Activated CD8-positive, alpha-beta T cell treated with anti-CD3 and anti-CD28 coated beads, Interleukin-2, amount 10 ng/mL, durations not matched to agents 7 days and 5 days (primary cell): ENCODE measurements around the gene ALDH1L1. TPM values are rescaled to one million over a fixed set of nuclear protein-coding genes. Genes with fewer than 3 reads are reported as not detected.

Experiments used
- ATAC-seq: fragments of 150-1000 bp; cut with Tn5 transposase; one replicate; pipeline ENCODE4 v1.10.0; 2021; ENCODE audit warnings: moderate library complexity
- CTCF ChIA-PET: fragments of 350-600 bp; sonication (Branson Sonifier 250); formaldehyde crosslinking; loops from one replicate; lab custom pipeline; 2021; ENCODE audit warnings: antibody characterized with exemption; lab: Charles Lee
- POLR2A ChIA-PET: fragments of 350-600 bp; sonication (Branson Sonifier 250); formaldehyde crosslinking; loops from one replicate; lab custom pipeline; 2021; ENCODE audit warnings: antibody characterized with exemption; lab: Charles Lee
- DNase-seq: peaks from one replicate; pipeline ENCODE4 v3.0.0-alpha.2; 2020
- H3K27ac Mint-ChIP-seq: one replicate; pipeline ENCODE4 v1.8.0; 2021; ENCODE audit warnings: mild to moderate bottlenecking, mixed read lengths
- H3K27me3 Mint-ChIP-seq: one replicate; pipeline ENCODE4 v1.8.0; 2021; ENCODE audit warnings: low read depth, mixed read lengths
- H3K36me3 Mint-ChIP-seq: one replicate; pipeline ENCODE4 v1.8.0; 2021; ENCODE audit warnings: low read depth, mixed read lengths
- H3K4me1 Mint-ChIP-seq: one replicate; pipeline ENCODE4 v1.8.0; 2021; ENCODE audit warnings: low read depth, mixed read lengths
- H3K4me3 Mint-ChIP-seq: one replicate; pipeline ENCODE4 v1.8.0; 2021; ENCODE audit warnings: mild to moderate bottlenecking, mixed read lengths
- H3K9me3 Mint-ChIP-seq: one replicate; pipeline ENCODE4 v1.8.0; 2022; ENCODE audit warnings: mixed read lengths; ENCODE audit not compliant: insufficient read depth
- total RNA-seq, 2 experiments: library from RNA; stranded (reverse); gene quantifications; one replicate each; pipeline ENCODE4 v1.2.3, GENCODE V29; 2021

The ALDH1L1 gene
- total RNA-seq, 2 experiments from 2014 or later: not detected

DNA sequence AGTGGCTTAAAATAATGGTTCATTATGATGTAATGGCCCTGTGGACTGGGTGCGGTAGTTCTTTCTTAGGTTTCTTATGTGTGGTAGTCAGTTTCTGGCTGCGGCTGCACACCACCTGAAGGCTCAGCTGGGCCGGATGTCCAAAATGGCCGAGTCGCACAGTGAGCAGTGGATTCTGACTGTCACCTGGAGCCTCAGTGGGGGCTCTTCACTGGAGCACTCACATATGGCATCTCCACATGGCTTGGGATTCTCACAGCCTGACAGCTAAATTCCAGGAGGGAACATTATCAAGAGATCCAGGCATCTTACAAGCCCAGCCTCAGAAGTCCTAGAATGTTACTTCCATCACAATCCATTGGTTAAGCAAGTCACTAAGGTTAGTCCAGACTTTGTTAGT is 26.8 kb upstream of the ALDH1L1 start:
- ChIA-PET CTCF (interaction anchor here (1.5 kb wide), 1 partner anchor 8 kb away, joined by 4 read pairs; no protein-coding TSS in a partner anchor), POLR2A (no interaction called here)
- no peaks in the 10 kb centered on the region for H3K4me1 Mint-ChIP-seq
- no peak for DNase-seq
- ATAC-seq: no peak
- no peak overlapping the region for H3K27ac Mint-ChIP-seq
- no peaks in the 10 kb centered on the region for H3K36me3 Mint-ChIP-seq
- no peak overlapping the region for H3K4me3 Mint-ChIP-seq
- no peaks in the 10 kb centered on the region for H3K9me3 Mint-ChIP-seq
- H3K27me3 Mint-ChIP-seq: peaks cover 17% of the 10 kb centered on the region

DNA sequence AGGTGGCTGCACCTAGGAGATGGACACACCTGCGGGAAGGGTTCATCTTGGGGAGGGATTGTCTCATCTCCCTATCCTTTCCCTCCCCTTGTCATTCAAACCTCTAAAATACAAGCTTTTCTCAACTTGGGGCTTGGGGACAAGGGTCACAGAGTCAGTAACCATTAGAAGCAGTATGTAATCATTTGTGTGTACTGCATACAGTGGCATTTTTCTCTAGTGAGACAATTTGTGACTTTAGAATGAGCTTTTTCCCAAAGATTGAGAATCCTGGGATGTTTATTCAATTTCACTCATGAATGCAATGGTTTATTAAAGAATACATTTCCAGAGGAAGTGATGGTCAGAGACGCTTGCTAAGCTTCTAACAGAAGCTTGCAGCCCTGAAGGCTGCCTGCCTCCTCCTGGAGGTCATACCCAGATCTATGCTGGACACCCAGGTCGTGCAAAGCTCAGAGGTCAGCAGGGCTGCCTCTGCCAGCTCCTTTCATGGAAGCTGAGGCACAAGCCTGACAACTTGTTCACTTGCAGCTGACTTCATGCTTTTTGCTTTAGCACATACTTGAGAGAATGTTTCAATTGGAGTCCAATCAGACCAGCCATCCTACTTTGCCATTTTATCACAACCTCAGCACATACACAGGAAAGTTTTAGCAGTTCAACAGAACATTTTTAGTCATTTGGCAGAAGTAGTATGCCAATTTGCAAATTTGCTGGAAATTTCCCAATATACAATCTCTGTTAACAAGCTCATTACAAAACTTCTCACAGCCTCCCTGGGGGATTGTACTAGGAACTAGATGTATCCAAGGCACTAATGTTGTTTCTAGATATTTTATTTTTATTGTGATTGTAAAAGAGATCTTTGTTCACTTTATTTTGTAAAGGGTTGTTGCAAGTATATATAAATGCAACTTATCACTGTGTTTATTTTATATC is 25.6 kb upstream of the ALDH1L1 start:
- ATAC-seq (no peak), DNase-seq (no peak)
- H3K9me3 Mint-ChIP-seq: no peaks in the 10 kb centered on the region
- H3K4me3 Mint-ChIP-seq: no peak overlapping the region
- ChIA-PET CTCF (interaction anchor here (1.5 kb wide), 1 partner anchor 7 kb away, joined by 4 read pairs; no protein-coding TSS in a partner anchor), POLR2A (no interaction called here)
- no peaks in the 10 kb centered on the region for H3K4me1 Mint-ChIP-seq
- H3K27me3 Mint-ChIP-seq: peaks cover 8% of the 10 kb centered on the region
- H3K27ac Mint-ChIP-seq: no peak overlapping the region
- no peaks in the 10 kb centered on the region for H3K36me3 Mint-ChIP-seq

DNA sequence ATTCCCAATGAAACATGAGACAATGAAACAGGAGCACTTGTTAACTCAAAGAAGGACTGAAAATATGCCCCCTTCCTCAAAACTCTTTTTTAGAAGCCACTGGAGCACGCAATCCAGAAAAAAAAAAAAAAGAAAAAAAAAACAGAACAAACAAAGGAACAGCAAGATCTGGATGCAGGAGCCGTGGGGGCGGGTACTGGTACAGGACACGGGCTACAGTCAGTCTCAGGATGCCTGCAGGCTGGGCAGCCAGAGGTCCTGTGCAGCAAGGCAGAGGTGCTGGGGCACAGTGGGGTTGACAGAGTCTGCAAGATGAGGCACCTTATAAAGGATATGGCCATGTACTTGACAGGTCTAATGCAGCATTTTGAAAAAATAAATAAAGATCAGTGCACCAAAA is 22.3 kb upstream of the ALDH1L1 start:
- Mint-ChIP-seq H3K27ac (no peak overlapping the region), H3K36me3 (no peaks in the 10 kb centered on the region), H3K4me1 (no peaks in the 10 kb centered on the region), H3K9me3 (no peaks in the 10 kb centered on the region), H3K4me3 (no peak overlapping the region), H3K27me3 (peaks cover 10% of the 10 kb centered on the region)
- DNase-seq (no peak), ATAC-seq (no peak)
- ChIA-PET CTCF (no interaction called here), POLR2A (no interaction called here)

DNA sequence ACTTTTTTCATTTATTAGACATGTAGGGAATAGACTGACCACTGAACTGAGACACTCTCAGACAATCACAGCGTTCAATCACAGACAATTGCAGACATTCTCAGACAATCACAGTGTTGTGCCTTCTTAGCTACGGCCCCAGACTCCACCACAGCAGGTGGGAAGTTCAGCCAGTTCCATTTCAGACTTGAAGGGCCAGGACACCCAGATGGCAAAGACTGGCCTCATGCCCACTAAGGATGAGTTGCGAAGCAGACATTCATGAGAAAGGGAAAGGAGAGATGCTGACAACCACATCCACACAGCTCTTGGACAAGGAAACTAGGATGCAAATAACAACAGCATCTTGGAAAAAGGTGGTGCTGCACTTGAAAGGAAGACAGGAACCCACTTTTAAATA is 21.9 kb upstream of the ALDH1L1 start:
- no peaks in the 10 kb centered on the region for H3K9me3 Mint-ChIP-seq
- DNase-seq: no peak
- peaks cover 10% of the 10 kb centered on the region for H3K27me3 Mint-ChIP-seq
- CTCF ChIA-PET: no interaction called here
- no peaks in the 10 kb centered on the region for H3K36me3 Mint-ChIP-seq
- no peak overlapping the region for H3K4me3 Mint-ChIP-seq
- H3K27ac Mint-ChIP-seq: no peak overlapping the region
- POLR2A ChIA-PET: no interaction called here
- no peaks in the 10 kb centered on the region for H3K4me1 Mint-ChIP-seq
- ATAC-seq: no peak

DNA sequence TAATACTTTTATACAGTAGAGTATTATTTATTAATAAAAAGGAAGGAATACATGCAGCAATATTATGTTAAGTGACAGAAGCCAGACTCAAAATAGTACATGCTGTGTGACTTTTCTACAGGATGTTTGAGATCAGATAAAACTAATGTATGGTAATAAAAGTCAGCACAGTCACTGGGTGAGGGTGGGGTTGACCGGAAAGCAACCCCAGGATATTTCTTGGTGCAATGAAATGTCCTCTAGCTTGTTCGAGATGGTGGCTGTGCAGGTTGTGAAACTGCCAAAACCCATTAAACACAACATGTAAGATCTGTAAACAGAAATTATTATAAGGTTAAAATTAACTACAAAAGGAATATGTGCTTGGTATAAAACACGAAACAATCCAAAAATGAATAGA is 20.8 kb upstream of the ALDH1L1 start:
- no peak overlapping the region for H3K4me3 Mint-ChIP-seq
- ATAC-seq (no peak), DNase-seq (no peak)
- CTCF ChIA-PET: no interaction called here
- peaks cover 2% of the 10 kb centered on the region for H3K4me1 Mint-ChIP-seq
- H3K27ac Mint-ChIP-seq: no peak overlapping the region
- H3K27me3 Mint-ChIP-seq: peaks cover 10% of the 10 kb centered on the region
- H3K9me3 Mint-ChIP-seq: peaks cover 5% of the 10 kb centered on the region
- no peaks in the 10 kb centered on the region for H3K36me3 Mint-ChIP-seq
- POLR2A ChIA-PET: no interaction called here

DNA sequence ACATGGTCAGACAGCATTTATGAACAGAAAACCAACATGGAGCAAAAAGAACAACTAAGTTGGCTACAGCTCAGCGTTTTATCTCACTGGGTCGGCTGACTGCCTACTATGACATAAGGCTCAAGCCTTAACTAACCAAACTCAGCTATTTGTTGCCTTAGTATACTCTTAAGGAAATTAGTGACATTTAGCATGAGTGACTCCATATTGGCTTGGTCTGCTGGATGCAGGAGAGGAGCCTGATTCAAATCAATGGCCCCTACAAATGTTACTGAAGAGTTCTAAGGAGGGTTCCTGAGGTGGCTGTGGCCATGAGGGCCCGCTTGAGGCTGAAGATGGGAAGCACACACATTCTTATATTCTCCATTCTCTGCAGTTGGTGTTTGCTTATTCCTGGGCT is 20.1 kb upstream of the ALDH1L1 start:
- no peak overlapping the region for H3K4me3 Mint-ChIP-seq
- H3K27ac Mint-ChIP-seq: no peak overlapping the region
- ChIA-PET CTCF (no interaction called here), POLR2A (no interaction called here)
- DNase-seq (no peak), ATAC-seq (no peak)
- peaks cover 10% of the 10 kb centered on the region for H3K27me3 Mint-ChIP-seq
- H3K4me1 Mint-ChIP-seq: peaks cover 2% of the 10 kb centered on the region
- peaks cover 5% of the 10 kb centered on the region for H3K9me3 Mint-ChIP-seq
- no peaks in the 10 kb centered on the region for H3K36me3 Mint-ChIP-seq

DNA sequence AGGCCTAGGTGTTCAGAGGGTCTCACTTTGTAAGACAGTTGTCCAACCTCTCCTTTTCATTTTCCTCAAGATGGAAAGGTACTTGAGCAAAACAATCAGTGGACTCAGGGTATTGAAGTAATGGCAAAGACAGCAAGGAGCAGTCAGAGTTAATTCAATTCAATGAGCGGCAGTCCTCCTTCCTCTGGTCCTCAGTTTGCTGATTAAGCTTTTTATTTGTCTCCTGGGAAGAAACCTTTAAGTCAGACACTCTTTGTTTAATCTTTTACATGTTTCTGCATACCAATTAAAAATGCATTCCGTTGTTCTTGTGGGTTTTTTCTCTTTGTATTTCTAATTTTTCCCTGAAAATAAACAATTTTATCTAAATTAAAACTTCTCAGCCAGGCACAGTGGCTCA is 18.9 kb upstream of the ALDH1L1 start:
- ATAC-seq (no peak), DNase-seq (no peak)
- H3K4me1 Mint-ChIP-seq: peaks cover 2% of the 10 kb centered on the region
- H3K4me3 Mint-ChIP-seq: no peak overlapping the region
- no peaks in the 10 kb centered on the region for H3K36me3 Mint-ChIP-seq
- peaks cover 14% of the 10 kb centered on the region for H3K9me3 Mint-ChIP-seq
- POLR2A ChIA-PET: no interaction called here
- peaks cover 10% of the 10 kb centered on the region for H3K27me3 Mint-ChIP-seq
- no peak overlapping the region for H3K27ac Mint-ChIP-seq
- CTCF ChIA-PET: interaction anchor here (0.6 to 2.2 kb wide), 6 partner anchors 8 to 336 kb away, joined by 3 to 7 read pairs (median 3); no protein-coding TSS in a partner anchor

DNA sequence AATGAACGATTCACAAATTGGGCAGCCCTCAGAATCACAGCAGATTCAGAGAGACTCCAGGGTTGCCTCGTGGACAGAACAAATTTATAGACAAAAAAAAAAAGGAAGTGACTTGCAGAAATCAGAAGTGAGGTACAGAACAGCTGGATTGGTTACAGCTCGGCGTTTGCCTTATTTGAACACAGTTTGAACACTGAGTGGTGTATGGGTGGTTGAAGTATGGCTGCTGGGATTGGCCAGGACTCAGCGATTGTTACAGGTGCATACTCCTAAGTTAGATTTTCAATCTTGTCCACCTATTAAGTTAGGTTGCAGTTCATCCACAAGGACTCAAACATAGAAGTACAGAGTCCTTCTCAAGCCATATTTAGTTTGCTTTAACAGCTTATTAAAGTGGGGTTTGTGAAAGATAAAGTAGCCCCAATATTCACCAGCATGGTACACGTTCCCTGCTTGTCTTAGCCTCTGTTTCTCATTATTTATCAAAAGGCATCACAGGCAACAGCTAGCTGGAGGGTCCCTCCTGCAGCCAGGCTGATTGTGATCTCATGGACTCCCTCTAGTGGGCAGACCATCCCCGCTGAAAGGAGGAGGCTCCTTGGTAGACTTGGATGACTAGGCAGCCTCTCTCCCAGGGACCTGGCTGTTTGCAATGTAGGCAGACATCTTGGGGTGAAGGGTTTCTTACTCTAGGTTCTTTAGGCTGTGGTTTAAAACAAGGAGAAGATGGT is 17.6 kb upstream of the ALDH1L1 start:
- Mint-ChIP-seq H3K4me3 (no peak overlapping the region), H3K27ac (no peak overlapping the region), H3K27me3 (peaks cover 8% of the 10 kb centered on the region), H3K36me3 (no peaks in the 10 kb centered on the region), H3K4me1 (peaks cover 2% of the 10 kb centered on the region), H3K9me3 (peaks cover 16% of the 10 kb centered on the region)
- ATAC-seq: no peak
- CTCF ChIA-PET: interaction anchor here (1.1 to 2.2 kb wide), 3 partner anchors 9 to 64 kb away, joined by 3 to 7 read pairs (median 4); no protein-coding TSS in a partner anchor
- POLR2A ChIA-PET: interaction anchor here (0.7 kb wide), 1 partner anchor 12 kb away, joined by 3 read pairs; no protein-coding TSS in a partner anchor
- peak; percentile 49 for DNase-seq

DNA sequence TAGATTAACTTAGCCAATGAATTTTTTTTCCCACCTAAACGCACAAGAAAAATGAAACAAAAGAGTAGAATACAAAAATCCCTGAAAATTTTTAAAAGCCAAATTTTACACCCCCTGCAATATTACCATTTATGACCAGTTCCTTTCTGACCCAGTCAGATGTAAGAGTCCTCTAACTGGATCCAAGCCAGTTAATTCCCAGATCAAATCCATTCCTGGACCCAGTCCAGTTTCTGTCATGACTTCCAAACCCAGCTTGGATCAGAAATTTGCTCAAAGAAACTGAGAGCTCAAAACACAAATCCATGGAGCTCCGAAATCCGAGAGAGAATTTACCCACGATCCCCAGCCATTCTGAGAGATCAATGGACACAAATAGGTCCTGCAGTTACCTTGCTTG is 17.0 kb upstream of the ALDH1L1 start:
- ChIA-PET POLR2A (no interaction called here), CTCF (interaction anchor here (2.2 kb wide), 1 partner anchor 63 kb away, joined by 7 read pairs; no protein-coding TSS in a partner anchor)
- Mint-ChIP-seq H3K9me3 (peaks cover 19% of the 10 kb centered on the region), H3K4me1 (peaks cover 2% of the 10 kb centered on the region), H3K36me3 (no peaks in the 10 kb centered on the region), H3K27ac (no peak overlapping the region), H3K4me3 (no peak overlapping the region), H3K27me3 (peaks cover 9% of the 10 kb centered on the region)
- DNase-seq (no peak), ATAC-seq (no peak)

DNA sequence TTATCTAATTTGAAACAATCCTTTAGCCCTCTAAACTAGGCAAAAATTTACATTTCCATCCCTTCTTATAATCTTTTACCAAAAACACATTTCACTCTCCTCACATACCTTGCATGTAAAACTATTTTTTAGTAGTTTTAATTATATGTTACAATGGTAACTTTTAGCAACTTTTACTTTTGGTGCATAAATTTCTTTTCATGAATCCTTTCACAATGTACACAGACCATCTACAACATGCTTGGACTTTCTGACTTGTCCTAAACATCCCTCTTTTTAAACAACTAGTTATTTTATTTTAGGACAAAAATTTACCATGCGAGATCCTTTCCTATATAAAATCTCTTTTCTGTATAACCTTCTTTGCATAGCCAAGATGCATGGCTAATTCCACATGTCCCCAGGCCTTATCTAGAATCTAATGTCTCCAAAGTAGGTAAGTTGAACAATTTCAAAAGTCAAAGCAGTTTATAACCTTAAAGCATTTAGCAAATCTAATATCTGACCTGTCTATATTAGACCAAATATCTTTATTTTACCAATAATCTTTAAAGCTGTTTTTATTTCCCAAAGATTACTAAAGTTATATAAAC is 14.4 kb upstream of the ALDH1L1 start:
- peaks cover 2% of the 10 kb centered on the region for H3K4me1 Mint-ChIP-seq
- CTCF ChIA-PET: no interaction called here

DNA sequence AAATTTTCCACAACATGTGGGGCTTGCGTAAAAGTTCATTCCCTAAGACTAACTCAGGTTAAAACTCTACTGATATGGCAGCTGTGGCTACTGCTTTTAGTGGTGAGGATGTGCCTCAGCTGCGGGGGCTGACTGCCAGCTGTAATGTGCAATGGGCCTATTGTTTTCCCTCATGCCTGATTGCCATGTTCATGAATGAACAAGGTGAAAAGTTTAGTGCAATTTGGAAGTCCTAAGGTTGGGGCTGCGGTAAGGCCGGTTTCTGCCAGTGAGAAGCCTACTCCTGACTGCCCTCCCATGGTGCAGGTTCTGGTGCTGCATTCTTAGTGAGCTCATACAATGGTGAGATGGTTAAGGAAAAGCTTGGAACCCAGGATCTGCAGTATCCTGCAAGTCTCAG is 10.9 kb upstream of the ALDH1L1 start:
- Mint-ChIP-seq H3K27me3 (peaks cover 6% of the 10 kb centered on the region), H3K27ac (no peak overlapping the region), H3K4me1 (no peaks in the 10 kb centered on the region), H3K4me3 (no peak overlapping the region), H3K36me3 (no peaks in the 10 kb centered on the region), H3K9me3 (peaks cover 17% of the 10 kb centered on the region)
- ChIA-PET CTCF (no interaction called here), POLR2A (no interaction called here)
- DNase-seq (no peak), ATAC-seq (no peak)

More for the DNA sequence above, 14.4 kb upstream of the ALDH1L1 start:
- Mint-ChIP-seq H3K9me3 (peaks cover 22% of the 10 kb centered on the region), H3K27ac (no peak overlapping the region), H3K36me3 (no peaks in the 10 kb centered on the region), H3K27me3 (peaks cover 7% of the 10 kb centered on the region), H3K4me3 (no peak overlapping the region)
- DNase-seq (no peak), ATAC-seq (no peak)
- POLR2A ChIA-PET: interaction anchor here (0.7 kb wide), 1 partner anchor 116 kb away, joined by 3 read pairs; no protein-coding TSS in a partner anchor
